H9 (cell line): ENCODE results near the gene GRIP1. TPM values are rescaled to one million over a fixed set of nuclear protein-coding genes. Genes with fewer than 3 reads are reported as not detected.

Source experiments
- DNase-seq: peaks from one replicate; pipeline ENCODE4 v3.0.0-alpha.2; 2017
- H2AFZ ChIP-seq: one replicate; pipeline ENCODE4 v1.6.1; 2013; ENCODE audit warnings: mild to moderate bottlenecking, low read length, control low read depth, moderate library complexity
- H2AK5ac ChIP-seq: 2 replicates; pipeline ENCODE4 v1.6.1; 2013; ENCODE audit warnings: low read length, control low read depth, mixed read lengths; ENCODE audit not compliant: insufficient read length
- H2BK120ac ChIP-seq: one replicate; pipeline ENCODE4 v1.6.1; 2013; ENCODE audit warnings: low read depth, mild to moderate bottlenecking, low read length, control low read depth, inconsistent platforms; ENCODE audit not compliant: poor library complexity, severe bottlenecking
- H2BK12ac ChIP-seq: 2 replicates; pipeline ENCODE4 v1.6.1; 2013; ENCODE audit warnings: low read length, control low read depth, mixed read lengths, low read depth; ENCODE audit not compliant: insufficient read length
- H2BK15ac ChIP-seq: 2 replicates; pipeline ENCODE4 v1.6.1; 2013; ENCODE audit warnings: low read depth, low read length, control low read depth
- H2BK20ac ChIP-seq: one replicate; pipeline ENCODE4 v1.6.1; 2013; ENCODE audit warnings: low read depth, mild to moderate bottlenecking, low read length, control low read depth, inconsistent platforms; ENCODE audit not compliant: poor library complexity, severe bottlenecking
- H2BK5ac ChIP-seq: 2 replicates; pipeline ENCODE4 v1.6.1; 2013; ENCODE audit warnings: low read length, control low read depth, mixed read lengths; ENCODE audit not compliant: insufficient read length
- H3K14ac ChIP-seq: 2 replicates; pipeline ENCODE4 v1.6.1; 2013; ENCODE audit warnings: low read length, control low read depth; ENCODE audit not compliant: insufficient read depth
- H3K18ac ChIP-seq: 2 replicates; pipeline ENCODE4 v1.6.1; 2013; ENCODE audit warnings: low read depth, mild to moderate bottlenecking, mixed read lengths, low read length, control low read depth; ENCODE audit not compliant: insufficient read length
- H3K23ac ChIP-seq: 2 replicates; pipeline ENCODE4 v1.6.1; 2013; ENCODE audit warnings: low read length, control low read depth, mixed read lengths, low read depth; ENCODE audit not compliant: insufficient read length
- H3K23me2 ChIP-seq: 2 replicates; pipeline ENCODE4 v1.6.1; 2013; ENCODE audit warnings: low read depth, mild to moderate bottlenecking, mixed read lengths, low read length, control low read depth; ENCODE audit not compliant: insufficient read length, poor library complexity, severe bottlenecking
- H3K27ac ChIP-seq: 2 replicates; pipeline ENCODE4 v1.5.1; 2013; ENCODE audit warnings: low read length, control low read depth, mixed read lengths, low read depth; ENCODE audit not compliant: insufficient read length
- H3K27me3 ChIP-seq: 2 replicates; pipeline ENCODE4 v1.6.1; 2013; ENCODE audit warnings: low read length, control low read depth, inconsistent platforms; ENCODE audit not compliant: insufficient read depth
- H3K4ac ChIP-seq: 2 replicates; pipeline ENCODE4 v1.6.1; 2013; ENCODE audit warnings: low read depth, mild to moderate bottlenecking, control low read depth, inconsistent platforms, low read length, moderate library complexity
- H3K4me1 ChIP-seq: 2 replicates; pipeline ENCODE4 v1.6.1; 2013; ENCODE audit warnings: low read length, control low read depth, inconsistent platforms; ENCODE audit not compliant: insufficient read depth
- H3K4me2 ChIP-seq: 2 replicates; pipeline ENCODE4 v1.6.1; 2013; ENCODE audit warnings: low read length, control low read depth, mixed read lengths; ENCODE audit not compliant: insufficient read length, insufficient read depth
- H3K56ac ChIP-seq: 2 replicates; pipeline ENCODE4 v1.6.1; 2013; ENCODE audit warnings: low read depth, mild to moderate bottlenecking, mixed read lengths, low read length, control low read depth; ENCODE audit not compliant: insufficient read length
- H3K79me1 ChIP-seq: 2 replicates; pipeline ENCODE4 v1.6.1; 2013; ENCODE audit warnings: low read depth, mild to moderate bottlenecking, moderate library complexity, low read length, control low read depth, inconsistent platforms; ENCODE audit not compliant: insufficient read depth, poor library complexity, severe bottlenecking
- H3K79me2 ChIP-seq: 2 replicates; pipeline ENCODE4 v1.6.1; 2013; ENCODE audit warnings: low read length, control low read depth, inconsistent platforms; ENCODE audit not compliant: insufficient read depth
- H3K9ac ChIP-seq: 2 replicates; pipeline ENCODE4 v1.6.1; 2013; ENCODE audit warnings: low read length, control low read depth, mixed read lengths; ENCODE audit not compliant: insufficient read length; ENCODE audit errors: extremely low read depth
- H3K9me3 ChIP-seq: one replicate; pipeline ENCODE4 v1.6.1; 2013; ENCODE audit warnings: low read depth, low read length, inconsistent platforms; ENCODE audit not compliant: control insufficient read depth
- H3T11ph ChIP-seq: one replicate; pipeline ENCODE4 v1.6.1; 2013; ENCODE audit warnings: mild to moderate bottlenecking, low read length, control low read depth, inconsistent platforms
- H4K20me1 ChIP-seq: one replicate; pipeline ENCODE4 v1.6.1; 2013; ENCODE audit not compliant: control insufficient read depth, insufficient read length, insufficient read depth
- H4K5ac ChIP-seq: 2 replicates; pipeline ENCODE4 v1.6.1; 2013; ENCODE audit warnings: low read depth, mild to moderate bottlenecking, mixed read lengths, low read length, control low read depth; ENCODE audit not compliant: insufficient read length
- H4K8ac ChIP-seq: replicated peaks from 2 replicates; pipeline ENCODE4 v1.6.1; 2013; ENCODE audit warnings: low read length, control low read depth, mixed read lengths, low read depth; ENCODE audit not compliant: insufficient read length
- H4K91ac ChIP-seq: 2 replicates; pipeline ENCODE4 v1.6.1; 2013; ENCODE audit warnings: low read depth, mild to moderate bottlenecking, moderate library complexity, mixed read lengths, low read length, control low read depth; ENCODE audit not compliant: insufficient read length
- H3K27ac Mint-ChIP-seq, 3 experiments: 2 replicates in 2 of 3; 3 replicates in 1 of 3; pipeline ENCODE4 v1.8.0; 2020 to 2021; ENCODE audit warnings: mixed read lengths in 3 of 3, mild to moderate bottlenecking in 1 of 3, moderate library complexity in 1 of 3
- H3K27me3 Mint-ChIP-seq: 2 replicates; pipeline ENCODE4 v1.8.0; 2021; ENCODE audit warnings: low read depth, mild to moderate bottlenecking, moderate library complexity, mixed read lengths
- H3K36me3 Mint-ChIP-seq, 3 experiments: 2 replicates in 2 of 3; 3 replicates in 1 of 3; pipeline ENCODE4 v1.8.0; 2020 to 2021; ENCODE audit warnings: low read depth in 3 of 3, mixed read lengths in 3 of 3; ENCODE audit not compliant: insufficient read depth in 1 of 3
- H3K4me1 Mint-ChIP-seq, 2 experiments: 2 replicates each; pipeline ENCODE4 v1.8.0; 2020; ENCODE audit warnings: mixed read lengths in 2 of 2
- H3K4me3 Mint-ChIP-seq, 2 experiments: 2 replicates in 1 of 2; 3 replicates in 1 of 2; pipeline ENCODE4 v1.8.0; 2020 to 2021; ENCODE audit warnings: mild to moderate bottlenecking in 2 of 2, mixed read lengths in 2 of 2, moderate library complexity in 1 of 2
- H3K9me3 Mint-ChIP-seq, 2 experiments: 2 replicates in 1 of 2; 3 replicates in 1 of 2; pipeline ENCODE4 v1.8.0; 2020; ENCODE audit warnings: mild to moderate bottlenecking in 2 of 2, mixed read lengths in 2 of 2, moderate library complexity in 1 of 2
- WGBS: extraction: QIAGEN DNeasy Blood & Tissue Kit; methylation state at CpG from one replicate; pipeline ENCODE4 v1.1.7; 2013; ENCODE audit warnings: missing lambda C conversion rate, low lambda C conversion rate, mixed read lengths; ENCODE audit not compliant: insufficient read length; ENCODE audit errors: extremely low coverage; 5-methylcytosine and 5-hydroxymethylcytosine counted together
- total RNA-seq: library from RNA; stranded (reverse); gene quantifications from 2 replicates; pipeline ENCODE4 v1.2.1, GENCODE V29; 2021
- TF ChIP-seq, protein P1 (sequence below): fragments of 200-600 bp; sonication (generic); conservative IDR thresholded peaks from 3 replicates; pipeline ENCODE4 v1.8.0; 2021; ENCODE audit warnings: antibody characterized with exemption, mild to moderate bottlenecking

The GRIP1 gene
- total RNA-seq, 1 experiment from 2014 or later = 19.5 TPM

DNA sequence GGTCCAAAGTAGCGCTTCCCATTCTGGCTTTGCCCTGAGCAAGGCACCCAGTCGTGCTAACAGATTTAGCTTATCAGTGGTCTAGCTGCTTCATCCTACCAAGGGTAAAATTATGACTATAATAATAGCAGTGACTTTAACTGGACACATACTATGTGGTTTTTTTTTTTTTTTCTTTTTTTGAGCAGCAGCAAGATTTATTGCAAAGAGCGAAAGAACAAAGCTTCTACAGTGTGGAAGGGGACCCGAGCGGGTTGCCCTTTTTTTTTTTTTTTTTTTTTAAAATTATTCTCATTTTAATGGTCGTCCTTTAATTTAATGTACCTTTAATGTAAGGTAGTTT lies 376.1 kb downstream of the GRIP1 start:
- H2BK120ac ChIP-seq = no peak overlapping the region
- no peak overlapping the region for H2AK5ac ChIP-seq
- no peak overlapping the region for H2BK5ac ChIP-seq
- no peak overlapping the region for H3K23ac ChIP-seq
- H3T11ph ChIP-seq = no peak overlapping the region
- H3K9ac ChIP-seq = peak overlapping the region; percentile 95
- peak overlapping the region; percentile 95 for H3K18ac ChIP-seq
- no peaks in the 10 kb centered on the region for H4K20me1 ChIP-seq
- no peak overlapping the region for H2BK20ac ChIP-seq
- H4K8ac ChIP-seq = no peak overlapping the region
- H3K4me1 Mint-ChIP-seq = peaks cover 17 to 20% of the 10 kb centered on the region in 2 experiments
- TF ChIP-seq, protein P1, sequence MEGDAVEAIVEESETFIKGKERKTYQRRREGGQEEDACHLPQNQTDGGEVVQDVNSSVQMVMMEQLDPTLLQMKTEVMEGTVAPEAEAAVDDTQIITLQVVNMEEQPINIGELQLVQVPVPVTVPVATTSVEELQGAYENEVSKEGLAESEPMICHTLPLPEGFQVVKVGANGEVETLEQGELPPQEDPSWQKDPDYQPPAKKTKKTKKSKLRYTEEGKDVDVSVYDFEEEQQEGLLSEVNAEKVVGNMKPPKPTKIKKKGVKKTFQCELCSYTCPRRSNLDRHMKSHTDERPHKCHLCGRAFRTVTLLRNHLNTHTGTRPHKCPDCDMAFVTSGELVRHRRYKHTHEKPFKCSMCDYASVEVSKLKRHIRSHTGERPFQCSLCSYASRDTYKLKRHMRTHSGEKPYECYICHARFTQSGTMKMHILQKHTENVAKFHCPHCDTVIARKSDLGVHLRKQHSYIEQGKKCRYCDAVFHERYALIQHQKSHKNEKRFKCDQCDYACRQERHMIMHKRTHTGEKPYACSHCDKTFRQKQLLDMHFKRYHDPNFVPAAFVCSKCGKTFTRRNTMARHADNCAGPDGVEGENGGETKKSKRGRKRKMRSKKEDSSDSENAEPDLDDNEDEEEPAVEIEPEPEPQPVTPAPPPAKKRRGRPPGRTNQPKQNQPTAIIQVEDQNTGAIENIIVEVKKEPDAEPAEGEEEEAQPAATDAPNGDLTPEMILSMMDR = no peak
- H3K4me3 Mint-ChIP-seq = peak overlapping the region; percentile 98 to 99
- no peak for DNase-seq
- peaks cover 0 to 12% (median 9%) of the 10 kb centered on the region in 3 experiments; a peak in 5 of 7 replicates for H3K36me3 Mint-ChIP-seq
- no peak overlapping the region for H2AFZ ChIP-seq
- peak overlapping the region; percentile 29 for H3K27ac ChIP-seq
- H3K56ac ChIP-seq = peak overlapping the region; percentile 19
- peak overlapping the region in 2 of 3 experiments; percentile 99 to 100; a peak in 5 of 7 replicates for H3K27ac Mint-ChIP-seq
- no peaks in the 10 kb centered on the region for H3K9me3 Mint-ChIP-seq
- no peaks in the 10 kb centered on the region for H3K9me3 ChIP-seq
- no peak overlapping the region for H2BK15ac ChIP-seq
- H3K14ac ChIP-seq = peak overlapping the region; percentile 89
- H4K91ac ChIP-seq = no peak overlapping the region
- no peak overlapping the region for H3K4ac ChIP-seq
- H3K4me2 ChIP-seq = peak overlapping the region; percentile 66
- peak overlapping the region; percentile 74 for H4K5ac ChIP-seq
- H3K4me1 ChIP-seq = no peaks in the 10 kb centered on the region; the same call in 1 of the 2 replicates
- H3K79me2 ChIP-seq = no peaks in the 10 kb centered on the region
- no CpG with 5 or more reads among the region's 6 CpGs for WGBS
- peaks cover 17% of the 10 kb centered on the region for H3K27me3 Mint-ChIP-seq
- H2BK12ac ChIP-seq = no peak overlapping the region
- no peaks in the 10 kb centered on the region for H3K79me1 ChIP-seq
- peaks cover 10% of the 10 kb centered on the region for H3K23me2 ChIP-seq
- H3K27me3 ChIP-seq = no peaks in the 10 kb centered on the region
